Osteoblast (primary cell): ENCODE results near the gene HSPA9. TPM values are rescaled to one million over a fixed set of nuclear protein-coding genes. Genes with fewer than 3 reads are reported as not detected.

Source experiments
- DNase-seq: peaks from one replicate; pipeline ENCODE4 v3.0.0; 2011; ENCODE audit warnings: low spot score, mixed read lengths; ENCODE audit not compliant: insufficient read length; ENCODE audit errors: missing footprints
- H2AFZ ChIP-seq: 2 replicates; pipeline ENCODE4 v1.6.0; 2011; ENCODE audit warnings: mild to moderate bottlenecking, low read length
- H3K27ac ChIP-seq: 2 replicates; pipeline ENCODE4 v1.5.1; 2011; ENCODE audit warnings: mild to moderate bottlenecking, low read depth, low read length, moderate library complexity
- H3K27me3 ChIP-seq: 2 replicates; pipeline ENCODE4 v1.6.0; 2012; ENCODE audit warnings: mild to moderate bottlenecking, control low read depth, inconsistent platforms, low read length, moderate library complexity; ENCODE audit not compliant: insufficient read depth
- H3K36me3 ChIP-seq: 2 replicates; pipeline ENCODE4 v1.5.1; 2011; ENCODE audit warnings: mild to moderate bottlenecking, low read length, control low read depth, moderate library complexity; ENCODE audit not compliant: insufficient read depth
- H3K4me1 ChIP-seq: 2 replicates; pipeline ENCODE4 v1.5.1; 2011; ENCODE audit warnings: mild to moderate bottlenecking, low read length, control low read depth, moderate library complexity; ENCODE audit not compliant: insufficient read depth
- H3K4me2 ChIP-seq: 2 replicates; pipeline ENCODE4 v1.6.0; 2011; ENCODE audit warnings: mild to moderate bottlenecking, low read length; ENCODE audit not compliant: insufficient read depth
- H3K4me3 ChIP-seq: fragments of 200-600 bp; sonication (generic); 3 replicates; pipeline ENCODE4 v1.5.1; 2012; ENCODE audit warnings: mild to moderate bottlenecking, low read length, inconsistent platforms; ENCODE audit not compliant: insufficient read depth
- H3K79me2 ChIP-seq: 2 replicates; pipeline ENCODE4 v1.6.0; 2012; ENCODE audit warnings: mild to moderate bottlenecking, low read length, control low read depth, inconsistent platforms; ENCODE audit not compliant: insufficient read depth
- H3K9me3 ChIP-seq: 2 replicates; pipeline ENCODE4 v1.5.1; 2011; ENCODE audit warnings: low read depth, low read length, control low read depth
- H4K20me1 ChIP-seq: 2 replicates; pipeline ENCODE4 v1.6.0; 2012; ENCODE audit warnings: mild to moderate bottlenecking, low read length, control low read depth; ENCODE audit not compliant: insufficient read depth
- total RNA-seq: library from RNA; depleted of rRNA; stranded (reverse); fragments of >200 nt; gene quantifications from 2 replicates; pipeline ENCODE4 v1.2.3, GENCODE V29; 2012
- TF ChIP-seq, protein P1 (sequence below): IDR thresholded peaks from 2 replicates; pipeline ENCODE4 v1.5.1; 2011; ENCODE audit warnings: mild to moderate bottlenecking, low read depth, low read length, moderate library complexity; ENCODE audit errors: extremely low read depth

HSPA9 gene
- total RNA-seq: 499 and 624 TPM in 2 replicates

DNA sequence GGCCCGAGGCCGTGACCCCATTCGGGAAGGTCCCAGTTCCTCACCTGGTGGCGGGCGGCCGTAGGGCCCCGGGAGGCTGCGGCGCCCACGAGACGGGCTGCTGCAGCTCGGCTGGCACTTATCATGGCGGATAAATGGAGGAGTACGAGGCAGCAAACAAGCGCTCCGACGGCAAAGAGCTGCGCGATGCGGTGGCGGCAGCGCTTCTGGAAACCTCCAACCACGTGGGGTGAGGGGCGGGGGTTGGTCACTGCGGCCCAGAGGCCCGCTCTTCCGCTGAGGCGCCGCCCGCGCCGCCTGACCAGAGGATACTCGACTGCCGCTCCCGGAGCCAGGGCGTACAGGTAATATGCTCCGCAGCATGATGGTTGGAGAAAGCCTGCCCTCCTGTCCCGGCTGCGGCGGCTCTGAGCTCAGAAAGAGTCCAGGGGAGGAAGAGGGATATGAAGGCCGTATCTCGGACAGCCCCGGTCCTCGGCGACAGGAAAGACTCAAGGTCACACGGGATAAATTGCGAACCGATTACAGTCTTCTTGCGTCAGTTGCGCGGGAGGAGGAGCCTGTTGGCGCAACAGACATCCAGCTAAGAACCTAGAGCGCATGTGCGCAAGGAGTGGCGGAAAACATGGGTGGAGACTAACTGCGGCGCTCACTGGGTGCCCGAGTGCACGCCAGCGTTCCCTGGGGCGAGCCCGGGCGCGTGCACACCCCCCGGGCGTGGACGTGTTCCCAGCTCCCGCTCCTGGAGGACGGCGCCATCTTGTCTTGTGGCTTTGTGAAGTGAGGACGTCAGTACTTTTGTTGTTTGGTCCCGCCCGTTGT, at the start of gene HSPA9:
Gene HSPA9 (minus strand): TSS at position 208 of the 822 bp plus-strand sequence. CDS start 83 bp downstream, at position 125.
- Histone ChIP-seq H3K36me3 (peaks cover 35% of the 10 kb centered on the region), H4K20me1 (peaks cover 15% of the 10 kb centered on the region), H3K4me3 (peak within 1 kb of the TSS; percentile 99), H3K27me3 (no peaks in the 10 kb centered on the region), H3K79me2 (peaks cover 47% of the 10 kb centered on the region), H3K4me2 (peak within 1 kb of the TSS; percentile 99), H3K4me1 (peaks cover 12% of the 10 kb centered on the region), H3K9me3 (no peaks in the 10 kb centered on the region), H3K27ac (peak within 1 kb of the TSS; percentile 100), H2AFZ (peak within 1 kb of the TSS; percentile 95)
- TF ChIP-seq, protein P1, sequence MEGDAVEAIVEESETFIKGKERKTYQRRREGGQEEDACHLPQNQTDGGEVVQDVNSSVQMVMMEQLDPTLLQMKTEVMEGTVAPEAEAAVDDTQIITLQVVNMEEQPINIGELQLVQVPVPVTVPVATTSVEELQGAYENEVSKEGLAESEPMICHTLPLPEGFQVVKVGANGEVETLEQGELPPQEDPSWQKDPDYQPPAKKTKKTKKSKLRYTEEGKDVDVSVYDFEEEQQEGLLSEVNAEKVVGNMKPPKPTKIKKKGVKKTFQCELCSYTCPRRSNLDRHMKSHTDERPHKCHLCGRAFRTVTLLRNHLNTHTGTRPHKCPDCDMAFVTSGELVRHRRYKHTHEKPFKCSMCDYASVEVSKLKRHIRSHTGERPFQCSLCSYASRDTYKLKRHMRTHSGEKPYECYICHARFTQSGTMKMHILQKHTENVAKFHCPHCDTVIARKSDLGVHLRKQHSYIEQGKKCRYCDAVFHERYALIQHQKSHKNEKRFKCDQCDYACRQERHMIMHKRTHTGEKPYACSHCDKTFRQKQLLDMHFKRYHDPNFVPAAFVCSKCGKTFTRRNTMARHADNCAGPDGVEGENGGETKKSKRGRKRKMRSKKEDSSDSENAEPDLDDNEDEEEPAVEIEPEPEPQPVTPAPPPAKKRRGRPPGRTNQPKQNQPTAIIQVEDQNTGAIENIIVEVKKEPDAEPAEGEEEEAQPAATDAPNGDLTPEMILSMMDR: no peak
- peak; percentile 99 for DNase-seq

DNA sequence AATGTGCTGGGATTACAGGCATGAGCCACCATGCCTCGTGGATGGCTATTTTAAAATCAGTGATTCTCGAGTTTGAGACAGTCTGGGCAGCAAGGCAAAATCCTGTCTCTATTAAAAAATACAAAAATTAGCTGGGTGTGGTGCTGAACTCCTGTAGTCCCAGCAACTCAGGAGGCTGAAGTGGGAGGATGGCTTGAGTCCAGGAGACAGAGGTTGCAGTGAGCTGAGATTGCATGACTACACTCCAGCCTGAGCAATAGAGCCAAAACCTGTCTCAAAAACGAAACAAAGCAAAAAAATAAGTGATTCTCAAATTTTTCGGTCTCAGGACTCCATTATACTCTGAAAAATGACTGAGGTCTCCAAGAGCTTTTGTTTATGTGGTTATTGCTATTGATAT, 47.9 kb upstream of the HSPA9 start:
- Histone ChIP-seq H4K20me1 (no peaks in the 10 kb centered on the region), H3K27ac (no peak overlapping the region), H3K4me3 (no peak overlapping the region), H3K36me3 (no peaks in the 10 kb centered on the region), H3K79me2 (no peaks in the 10 kb centered on the region), H3K4me2 (no peak overlapping the region), H2AFZ (no peak overlapping the region), H3K9me3 (no peaks in the 10 kb centered on the region), H3K4me1 (no peaks in the 10 kb centered on the region), H3K27me3 (no peaks in the 10 kb centered on the region)
- no peak for DNase-seq
- TF ChIP-seq, protein P1: no peak

DNA sequence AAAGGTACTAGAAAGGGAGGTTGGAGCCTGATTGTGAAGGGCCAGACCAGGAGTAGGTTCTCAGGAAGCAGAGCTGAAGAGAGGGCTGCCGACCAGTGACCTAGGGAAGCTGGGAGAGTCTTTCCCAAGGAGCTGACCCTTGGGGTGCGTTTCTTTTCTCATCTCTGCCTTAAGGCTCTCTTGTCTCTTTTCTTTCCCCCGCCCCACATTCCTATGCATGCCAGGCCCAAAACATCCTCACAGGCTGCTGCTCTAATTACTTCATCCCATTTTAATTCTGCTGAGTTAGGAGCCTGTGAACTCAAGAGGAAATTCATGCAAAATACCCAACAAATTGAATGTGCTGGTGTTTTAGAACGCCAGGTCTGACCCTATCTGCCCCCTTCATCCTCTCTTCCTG, 46.9 kb upstream of the HSPA9 start:
- Histone ChIP-seq H3K9me3 (no peaks in the 10 kb centered on the region), H3K4me1 (no peaks in the 10 kb centered on the region), H3K27ac (no peak overlapping the region), H4K20me1 (no peaks in the 10 kb centered on the region), H3K4me3 (no peak overlapping the region), H3K27me3 (no peaks in the 10 kb centered on the region), H3K79me2 (no peaks in the 10 kb centered on the region), H3K36me3 (no peaks in the 10 kb centered on the region), H2AFZ (no peak overlapping the region), H3K4me2 (no peak overlapping the region)
- TF ChIP-seq, protein P1: no peak
- DNase-seq: no peak

DNA sequence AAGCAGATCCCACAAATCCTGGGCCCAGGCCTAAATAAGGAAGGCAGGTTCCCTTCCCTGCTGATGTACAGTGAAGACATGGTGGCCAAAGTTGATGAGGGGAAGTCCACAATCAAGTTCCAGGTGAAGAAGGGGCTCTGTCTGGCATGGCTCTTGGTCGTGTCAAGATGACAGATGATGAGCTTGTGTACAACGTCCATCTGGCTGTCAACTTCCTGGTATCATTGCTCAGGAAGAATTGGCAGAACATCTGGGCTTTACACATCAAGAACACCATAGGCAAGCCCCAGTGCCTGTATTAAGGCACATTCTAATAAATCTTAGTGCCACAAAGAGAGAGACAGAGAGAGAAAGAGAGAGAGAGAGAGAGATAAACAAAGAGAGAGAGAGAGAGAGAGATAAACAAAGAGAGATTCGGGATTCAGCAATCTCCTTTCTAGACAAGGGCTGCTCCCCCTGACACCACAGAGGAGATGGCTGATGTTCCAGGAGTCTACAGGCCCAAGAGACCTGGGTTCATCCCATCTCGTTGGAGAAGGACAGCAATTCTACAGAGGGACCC, 45.5 kb upstream of the HSPA9 start:
- H3K36me3 ChIP-seq: no peaks in the 10 kb centered on the region
- DNase-seq: no peak
- TF ChIP-seq, protein P1: no peak
- H2AFZ ChIP-seq: no peak overlapping the region
- H3K27ac ChIP-seq: no peak overlapping the region
- no peaks in the 10 kb centered on the region for H3K79me2 ChIP-seq
- H3K4me1 ChIP-seq: no peaks in the 10 kb centered on the region
- no peaks in the 10 kb centered on the region for H3K9me3 ChIP-seq
- no peak overlapping the region for H3K4me2 ChIP-seq
- no peak overlapping the region for H3K4me3 ChIP-seq
- no peaks in the 10 kb centered on the region for H3K27me3 ChIP-seq
- H4K20me1 ChIP-seq: no peaks in the 10 kb centered on the region
